Neuron (in vitro differentiated cells): ENCODE data around the gene ACHE.
"Not testable (repeated sequence)": the region's sequence is repeated elsewhere in the genome, so short reads cannot be mapped to it uniquely, and the experiment has no call there.

Experiments used
- H2AFZ ChIP-seq: one replicate; pipeline ENCODE4 v1.6.1; 2013; ENCODE audit warnings: low read depth, mild to moderate bottlenecking, inconsistent platforms, low read length, moderate library complexity
- H3K27me3 ChIP-seq: one replicate; pipeline ENCODE4 v1.6.1; 2013; ENCODE audit warnings: low read length; ENCODE audit not compliant: insufficient read depth
- H3K36me3 ChIP-seq: one replicate; pipeline ENCODE4 v1.6.1; 2013; ENCODE audit warnings: low read length; ENCODE audit not compliant: insufficient read depth
- H3K4me1 ChIP-seq: one replicate; pipeline ENCODE4 v1.6.1; 2013; ENCODE audit warnings: low read length; ENCODE audit not compliant: insufficient read depth
- H3K4me3 ChIP-seq: 2 replicates; pipeline ENCODE4 v1.5.1; 2013; ENCODE audit warnings: mild to moderate bottlenecking, low read length, moderate library complexity
- H3K9me3 ChIP-seq: one replicate; pipeline ENCODE4 v1.6.1; 2013; ENCODE audit warnings: low read length

The ACHE gene

DNA sequence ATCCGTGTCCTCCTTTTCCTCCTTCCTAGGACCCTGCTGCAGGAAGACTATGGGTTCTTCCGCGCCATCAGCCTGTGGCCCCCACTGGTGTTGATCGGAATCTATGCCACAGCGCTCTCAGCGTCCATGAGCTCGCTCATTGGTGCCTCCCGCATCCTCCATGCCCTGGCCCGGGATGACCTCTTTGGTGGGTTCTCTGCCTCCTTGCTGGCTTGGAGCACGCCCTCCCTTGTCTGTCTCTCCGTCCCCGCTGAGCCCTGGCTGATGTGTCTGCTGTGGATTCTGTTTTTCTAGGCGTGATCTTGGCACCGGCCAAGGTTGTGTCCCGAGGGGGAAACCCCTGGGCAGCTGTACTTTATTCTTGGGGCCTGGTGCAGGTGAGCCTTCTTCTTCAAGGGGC, 35.8 kb downstream of the ACHE start:
- H2AFZ ChIP-seq: no peak overlapping the region
- H3K4me1 ChIP-seq: no peaks in the 10 kb centered on the region
- H3K4me3 ChIP-seq: no peak overlapping the region
- no peaks in the 10 kb centered on the region for H3K27me3 ChIP-seq
- H3K9me3 ChIP-seq: no peaks in the 10 kb centered on the region
- H3K36me3 ChIP-seq: peaks cover 15% of the 10 kb centered on the region

DNA sequence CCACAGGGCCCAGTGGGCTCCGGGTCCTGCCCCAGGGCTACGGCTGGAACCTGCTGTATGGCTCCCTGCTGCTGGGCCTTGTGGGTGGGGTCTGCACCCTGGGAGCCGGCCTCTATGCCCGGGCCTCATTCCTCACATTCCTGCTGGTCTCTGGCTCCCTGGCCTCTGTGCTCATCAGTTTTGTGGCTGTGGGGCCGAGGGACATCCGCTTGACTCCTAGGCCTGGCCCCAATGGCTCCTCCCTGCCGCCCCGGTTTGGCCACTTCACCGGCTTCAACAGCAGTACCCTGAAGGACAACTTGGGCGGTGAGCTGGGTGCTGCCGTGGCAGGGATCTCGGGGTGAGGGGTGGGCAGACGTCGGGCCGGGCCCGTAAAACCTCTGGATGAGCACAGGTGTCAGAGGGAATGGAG, 38.8 kb downstream of the ACHE start:
- Histone ChIP-seq H3K4me1 (peaks cover 6% of the 10 kb centered on the region), H3K9me3 (no peaks in the 10 kb centered on the region), H3K36me3 (peaks cover 12% of the 10 kb centered on the region), H3K27me3 (no peaks in the 10 kb centered on the region), H3K4me3 (no peak overlapping the region), H2AFZ (no peak overlapping the region)

GRCh38 chr7:100855515-100855914, 40.2 kb downstream of the ACHE start:
- no peak overlapping the region for H2AFZ ChIP-seq
- no peaks in the 10 kb centered on the region for H3K27me3 ChIP-seq
- H3K4me1 ChIP-seq: peaks cover 6% of the 10 kb centered on the region
- H3K4me3 ChIP-seq: no peak overlapping the region
- H3K36me3 ChIP-seq: peaks cover 4% of the 10 kb centered on the region
- H3K9me3 ChIP-seq: no peaks in the 10 kb centered on the region

DNA sequence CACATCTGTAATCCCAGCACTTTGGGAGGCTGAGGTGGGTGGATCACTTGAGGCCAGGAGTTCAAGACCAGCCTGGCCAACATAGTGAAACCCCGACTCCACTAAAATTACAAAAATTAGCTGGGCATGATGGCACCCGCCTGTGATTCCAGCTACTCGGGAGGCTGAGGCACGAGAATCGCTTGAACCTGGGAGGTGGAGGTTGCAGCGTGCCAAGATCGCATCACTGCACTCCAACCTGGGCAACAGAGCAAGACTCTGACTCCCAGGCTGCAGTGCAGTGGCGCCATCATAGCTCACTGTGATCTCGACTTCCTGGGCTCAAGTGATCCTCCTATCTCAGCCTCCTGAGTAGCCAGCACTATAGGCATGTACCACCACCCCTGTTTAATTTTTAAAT, 40.8 kb downstream of the ACHE start:
- H3K4me3 ChIP-seq, H3K4me1 ChIP-seq, H3K9me3 ChIP-seq, H3K27me3 ChIP-seq, H3K36me3 ChIP-seq, H2AFZ ChIP-seq: not testable (repeated sequence)

DNA sequence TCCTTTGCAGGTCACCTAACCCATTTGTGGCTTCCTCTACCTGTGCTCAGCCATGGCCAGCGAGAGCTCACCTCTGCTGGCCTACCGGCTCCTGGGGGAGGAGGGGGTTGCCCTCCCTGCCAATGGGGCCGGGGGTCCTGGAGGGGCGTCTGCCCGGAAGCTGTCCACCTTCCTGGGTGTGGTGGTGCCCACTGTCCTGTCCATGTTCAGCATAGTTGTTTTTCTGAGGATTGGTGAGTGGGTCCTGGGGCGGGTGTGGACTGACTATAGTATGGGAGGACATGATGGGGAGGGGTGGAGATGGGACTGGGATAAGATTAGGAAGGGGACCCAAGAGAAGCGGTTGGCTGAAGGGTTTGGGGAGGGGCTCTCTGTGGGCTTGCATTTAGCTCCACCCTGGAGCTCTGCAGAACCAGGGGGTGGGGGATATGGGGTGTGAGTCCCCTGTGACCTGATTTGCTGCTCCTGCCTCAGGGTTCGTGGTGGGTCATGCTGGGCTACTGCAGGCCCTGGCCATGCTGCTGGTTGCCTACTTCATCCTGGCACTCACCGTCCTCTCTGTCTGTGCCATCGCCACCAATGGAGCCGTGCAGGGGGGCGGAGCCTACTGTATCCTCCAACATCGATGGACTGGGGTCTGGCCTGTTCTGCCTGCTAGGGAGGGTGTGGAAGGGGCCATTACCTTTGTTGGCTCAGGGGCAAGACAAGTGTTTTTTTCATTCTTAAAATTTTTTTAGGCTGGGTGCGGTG, 41.4 kb downstream of the ACHE start:
- no peak overlapping the region for H3K4me3 ChIP-seq
- H3K27me3 ChIP-seq: no peaks in the 10 kb centered on the region
- H3K36me3 ChIP-seq: no peaks in the 10 kb centered on the region
- no peak overlapping the region for H2AFZ ChIP-seq
- peaks cover 6% of the 10 kb centered on the region for H3K4me1 ChIP-seq
- H3K9me3 ChIP-seq: no peaks in the 10 kb centered on the region

- no peaks in the 10 kb centered on the region for H3K27me3 ChIP-seq
- H3K36me3 ChIP-seq: no peaks in the 10 kb centered on the region
- H2AFZ ChIP-seq: peak within 1 kb of the TSS; percentile 97
- peak within 1 kb of the TSS; percentile 91 for H3K4me3 ChIP-seq
- no peaks in the 10 kb centered on the region for H3K9me3 ChIP-seq
- peaks cover 6% of the 10 kb centered on the region for H3K4me1 ChIP-seq
Measured at GRCh38 chr7:100852048-100852872, 43.4 kb downstream of the ACHE start, which contains the start of gene SLC12A9. Gene SLC12A9, plus strand, starts transcription at chr7:100852713. Its CDS starts 1,485 bp downstream, at chr7:100854198.

DNA sequence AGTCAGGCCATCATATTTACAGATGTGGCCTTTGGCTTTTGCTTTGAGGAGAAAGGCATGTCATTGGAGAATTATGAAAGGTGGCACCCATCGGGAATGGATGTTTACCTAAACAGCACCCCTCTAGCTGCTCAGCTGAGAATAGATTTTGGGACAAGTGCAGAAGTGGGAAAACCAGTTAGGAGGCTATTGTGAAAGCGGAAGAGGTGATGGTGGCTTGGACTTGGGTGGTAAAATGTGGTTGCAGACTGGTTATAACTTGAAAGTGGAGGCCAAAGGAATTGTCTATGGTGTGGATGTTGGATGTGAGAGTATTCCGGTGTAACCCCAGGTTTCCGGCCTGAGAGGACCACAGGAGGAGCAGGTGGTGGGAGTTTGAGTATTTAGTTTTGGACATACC, 48.3 kb downstream of the ACHE start:
- no peaks in the 10 kb centered on the region for H3K9me3 ChIP-seq
- H2AFZ ChIP-seq: no peak overlapping the region
- H3K36me3 ChIP-seq: no peaks in the 10 kb centered on the region
- no peak overlapping the region for H3K4me3 ChIP-seq
- H3K27me3 ChIP-seq: no peaks in the 10 kb centered on the region
- no peaks in the 10 kb centered on the region for H3K4me1 ChIP-seq

GRCh38 chr7:100840470-100841100, 55.1 kb downstream of the ACHE start:
- no peaks in the 10 kb centered on the region for H3K27me3 ChIP-seq
- no peaks in the 10 kb centered on the region for H3K9me3 ChIP-seq
- peaks cover 18% of the 10 kb centered on the region for H3K4me1 ChIP-seq
- no peak overlapping the region for H2AFZ ChIP-seq
- peak overlapping the region; percentile 27 for H3K4me3 ChIP-seq
- H3K36me3 ChIP-seq: no peaks in the 10 kb centered on the region
